ENCODE data around the gene CCDC85A.

- TF ChIP-seq CTCF (IDR thresholded peaks at IDR 0.05) (no peak), POLR2A (IDR thresholded peaks at IDR 0.05) (no peak)
Measured at GRCh38 chr2:56185101-56185581, 1.4 kb downstream of the CCDC85A start.
